HPDE6-E6E7 (cell line): ENCODE measurements around the gene DRC1.

Experiments used
- DNase-seq: peaks from one replicate; pipeline ENCODE4 v3.0.0; 2011; ENCODE audit warnings: missing footprints; ENCODE audit errors: extremely low spot score

Gene DRC1

DNA sequence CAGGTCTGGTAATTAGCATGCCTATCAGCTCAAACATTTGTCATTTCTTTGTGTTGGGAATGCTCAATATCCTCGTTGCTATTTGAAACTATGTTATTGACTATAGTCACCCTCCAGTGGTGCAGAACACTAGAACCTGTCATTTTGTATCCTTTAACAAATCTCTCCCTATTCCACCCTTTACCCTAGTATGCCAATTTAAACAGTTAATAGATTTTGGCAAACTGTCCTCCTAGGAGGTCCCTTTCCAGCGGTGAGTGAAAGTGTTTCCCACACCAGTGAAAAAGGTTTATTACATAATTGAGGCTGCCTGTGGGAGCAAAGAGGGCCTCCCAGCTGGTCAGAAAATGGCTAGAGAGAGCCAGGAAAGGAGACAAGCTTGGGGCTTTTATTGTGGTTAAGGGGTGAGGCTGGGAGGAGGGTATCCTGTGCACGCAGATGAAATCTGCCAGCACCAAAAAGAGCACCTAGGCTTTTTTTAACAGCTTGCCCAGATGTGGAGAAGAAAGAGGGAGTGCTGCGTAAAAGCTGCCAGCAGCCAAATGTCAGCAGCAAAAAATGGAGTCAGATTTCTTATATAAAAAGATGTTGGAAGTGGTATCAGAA lies 1.8 kb upstream of the DRC1 start:
- no peak for DNase-seq

DNA sequence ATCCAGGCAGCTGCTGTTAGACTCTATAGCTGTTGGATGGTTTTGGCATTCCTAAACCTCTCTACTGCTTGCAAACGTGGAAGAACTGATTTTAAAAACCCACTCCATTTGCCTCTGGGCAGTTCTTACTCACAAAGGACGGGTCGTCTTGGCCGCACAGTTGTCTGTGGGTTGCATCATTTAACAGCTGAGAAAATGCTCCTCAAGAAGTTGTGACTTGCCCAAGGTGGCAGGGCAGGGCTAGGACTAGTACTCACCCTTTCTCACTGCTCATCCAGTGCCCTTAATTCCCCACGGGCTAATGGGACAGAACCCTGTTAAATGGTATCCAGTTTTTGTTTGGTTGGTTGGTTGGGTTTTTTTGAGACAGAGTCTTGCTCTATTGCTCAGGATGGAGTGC lies 997 bp upstream of the DRC1 start:
- DNase-seq = peak; percentile 21

DNA sequence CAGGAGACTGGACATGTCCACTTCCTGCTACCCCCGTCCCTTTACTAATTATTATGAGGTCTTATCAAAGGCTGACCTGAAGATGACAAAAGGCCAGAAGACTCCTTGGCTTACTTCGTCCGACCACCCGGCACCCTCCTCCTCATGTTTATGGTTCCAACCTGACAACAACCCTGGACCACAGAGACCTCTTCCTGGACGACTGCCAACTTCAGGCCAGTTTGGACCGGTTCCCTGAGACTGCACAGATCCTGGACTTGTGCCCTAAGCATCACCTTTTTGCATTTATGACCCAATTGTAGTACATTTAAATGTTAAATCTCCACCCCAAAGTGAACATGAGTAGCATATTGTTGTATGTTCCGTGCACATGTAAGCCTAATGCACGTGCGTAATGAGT lies 5.8 kb downstream of the DRC1 start:
- DNase-seq = no peak

DNA sequence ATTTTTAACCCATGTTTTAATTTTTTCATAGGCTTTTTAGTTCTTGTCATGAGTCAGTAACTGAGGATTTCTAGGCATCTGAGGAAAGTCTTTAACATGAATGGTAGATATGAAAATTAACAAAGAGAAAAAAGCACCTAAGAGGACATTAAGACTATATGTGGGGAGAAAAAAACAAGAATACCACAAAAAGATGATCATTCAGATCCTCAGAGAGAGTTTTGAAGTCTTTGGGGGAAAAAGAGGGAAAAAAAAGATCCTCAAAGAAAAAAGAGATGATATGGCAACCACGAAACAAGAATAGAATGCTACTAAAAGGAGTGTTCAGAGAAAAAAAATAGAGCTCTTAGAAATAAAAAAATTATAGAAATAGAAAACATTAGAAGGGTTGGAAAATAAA lies 8.1 kb downstream of the DRC1 start:
- DNase-seq = no peak

GRCh38 chr2:26410764-26411243 lies 9.1 kb downstream of the DRC1 start:
- no peak for DNase-seq

GRCh38 chr2:26411419-26411818 lies 9.7 kb downstream of the DRC1 start:
- no peak for DNase-seq

- DNase-seq = no peak
These were observed 10.5 kb downstream of the DRC1 start for GRCh38 chr2:26412091-26412673.

- DNase-seq = no peak
These were observed 12.6 kb downstream of the DRC1 start for GRCh38 chr2:26414311-26414710.

DNA sequence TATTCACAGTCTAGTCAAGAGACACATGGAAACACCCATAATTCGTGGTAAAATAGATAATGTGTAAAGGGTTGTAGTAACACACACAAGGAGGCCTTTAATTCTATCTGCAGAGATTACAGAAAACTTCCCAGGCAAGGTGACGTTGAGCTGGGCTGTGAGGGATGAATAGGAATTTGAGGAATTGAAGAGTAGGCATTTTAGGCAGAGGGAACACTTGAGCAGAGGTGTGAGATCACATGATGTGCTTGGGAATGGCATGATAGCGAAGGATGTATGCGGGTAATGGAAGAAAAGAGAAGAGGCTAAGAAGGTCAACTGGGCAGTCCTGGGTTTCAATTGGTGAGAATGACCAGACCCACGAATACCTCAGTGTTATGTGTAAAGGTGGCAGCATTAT lies 20.2 kb downstream of the DRC1 start:
- DNase-seq = no peak

DNA sequence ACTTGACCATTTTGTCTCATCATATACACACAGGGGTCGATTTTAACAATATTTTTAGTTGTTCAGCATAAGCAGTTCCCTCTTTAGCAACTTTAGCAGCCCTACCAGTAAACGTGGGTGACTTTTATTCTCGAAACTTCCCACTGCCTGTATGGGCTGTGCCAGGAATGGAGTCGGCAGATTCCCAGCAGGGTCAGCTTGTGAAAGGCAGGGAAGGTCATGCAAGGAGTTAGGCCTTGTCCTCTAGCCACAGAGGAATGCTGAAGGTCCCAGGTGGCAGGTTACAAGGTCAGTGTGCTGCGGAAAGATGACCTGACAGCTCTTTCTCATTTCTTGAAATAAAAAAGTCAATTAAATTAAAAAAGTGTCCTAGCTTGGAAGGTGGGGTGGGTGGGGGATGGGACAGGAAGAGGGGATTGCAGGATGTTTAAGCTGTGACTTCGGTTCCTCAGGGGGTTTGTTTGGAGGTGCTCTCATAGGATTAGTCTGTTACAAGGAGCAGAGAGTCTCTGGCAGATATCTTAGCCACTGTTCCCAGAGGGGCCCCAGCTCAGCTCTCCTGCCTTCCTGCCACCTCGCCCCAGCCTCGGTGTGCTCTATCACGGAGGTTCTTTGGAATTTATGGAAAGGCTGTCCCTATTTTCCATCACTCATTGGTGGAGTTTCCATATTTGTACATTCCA lies 21.4 kb downstream of the DRC1 start:
- DNase-seq = no peak

GRCh38 chr2:26423750-26424149 lies 22.0 kb downstream of the DRC1 start:
- DNase-seq = no peak

DNA sequence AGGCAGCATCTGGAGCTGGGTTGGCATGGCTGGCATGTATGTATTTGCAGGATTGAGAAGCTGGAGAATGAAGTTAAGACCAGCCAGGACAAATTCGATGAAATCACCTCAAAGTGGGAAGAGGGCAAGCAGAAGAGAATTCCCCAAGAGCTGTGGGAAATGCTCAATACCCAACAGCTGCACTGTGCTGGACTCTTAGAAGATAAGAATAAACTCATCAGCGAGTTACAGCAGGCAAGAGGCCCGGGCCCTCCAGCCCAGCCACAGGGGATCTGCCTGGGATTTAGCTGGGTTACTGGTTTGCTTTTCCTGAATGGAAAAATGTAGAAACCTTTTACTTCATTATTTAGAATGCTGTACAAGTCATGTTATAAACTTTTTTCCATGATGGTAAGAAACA lies 22.5 kb downstream of the DRC1 start:
- no peak for DNase-seq

GRCh38 chr2:26428846-26429245 lies 27.1 kb downstream of the DRC1 start:
- DNase-seq = no peak

GRCh38 chr2:26429779-26430578 lies 28.3 kb downstream of the DRC1 start:
- no peak for DNase-seq

GRCh38 chr2:26430826-26431225 lies 29.1 kb downstream of the DRC1 start:
- no peak for DNase-seq

DNA sequence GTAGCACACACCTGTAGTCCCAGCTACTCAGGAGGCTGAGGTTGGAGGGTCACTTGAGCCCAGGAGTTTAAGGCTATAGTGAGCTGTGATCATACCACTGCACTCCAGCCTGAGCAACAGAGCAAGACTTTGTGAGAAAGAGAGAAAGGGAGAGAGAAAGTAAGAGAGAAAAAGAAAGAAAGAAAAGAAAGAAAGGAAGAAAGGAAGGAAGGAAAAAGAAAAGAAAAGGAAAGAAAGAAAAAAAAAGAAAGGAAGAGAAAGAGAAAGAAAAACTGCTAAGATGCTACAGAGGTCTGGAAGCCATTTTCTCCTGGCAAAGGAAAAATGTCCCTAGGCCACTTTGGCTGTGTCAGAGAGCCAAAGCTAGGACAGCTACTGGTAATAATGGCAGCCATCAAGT lies 30.6 kb downstream of the DRC1 start:
- DNase-seq = no peak

GRCh38 chr2:26432859-26433258 lies 31.1 kb downstream of the DRC1 start:
- no peak for DNase-seq

- no peak for DNase-seq
These were observed 33.4 kb downstream of the DRC1 start for GRCh38 chr2:26435106-26435505.

- no peak for DNase-seq
These were observed 36.8 kb downstream of the DRC1 start for GRCh38 chr2:26438526-26438925.

GRCh38 chr2:26438926-26439325 lies 37.2 kb downstream of the DRC1 start:
- no peak for DNase-seq

DNA sequence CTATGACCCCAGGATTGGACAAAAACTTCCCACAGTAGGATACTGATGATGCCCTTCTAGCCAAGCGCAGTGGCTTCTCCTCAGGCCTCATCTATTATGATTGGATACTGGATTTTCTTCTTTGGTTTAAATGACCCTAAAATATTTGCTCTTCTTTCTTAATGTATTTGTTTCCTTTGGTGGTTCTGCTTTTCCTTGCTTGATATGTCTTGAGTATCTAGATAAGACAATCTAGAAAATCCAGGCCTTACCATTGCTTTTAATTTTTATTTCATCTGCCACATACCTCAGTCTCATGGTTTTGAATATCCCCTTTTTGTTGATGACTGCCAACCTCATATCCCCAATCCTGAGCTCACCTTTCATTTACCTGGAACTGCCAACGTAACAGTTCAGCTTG lies 40.6 kb downstream of the DRC1 start:
- no peak for DNase-seq

DNA sequence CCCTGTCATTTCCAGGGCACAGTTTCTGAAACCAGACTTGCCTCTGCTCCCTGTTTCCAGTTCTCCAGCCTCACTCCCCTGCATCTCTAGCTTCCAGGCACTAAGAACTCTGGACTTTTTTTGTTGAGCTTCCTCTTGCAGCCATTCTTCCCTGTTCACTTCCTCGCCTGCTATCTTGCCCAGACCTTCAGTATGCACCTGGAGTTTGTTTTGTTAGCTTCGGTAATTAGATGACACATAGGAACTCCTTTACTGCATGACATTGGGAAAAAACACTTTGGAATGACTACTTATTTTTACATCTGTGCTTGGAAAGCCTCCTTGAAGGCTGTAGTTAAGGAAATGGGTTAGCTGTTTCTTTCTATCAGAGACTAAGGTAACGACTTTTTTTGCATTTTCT lies 41.0 kb downstream of the DRC1 start:
- no peak for DNase-seq

DNA sequence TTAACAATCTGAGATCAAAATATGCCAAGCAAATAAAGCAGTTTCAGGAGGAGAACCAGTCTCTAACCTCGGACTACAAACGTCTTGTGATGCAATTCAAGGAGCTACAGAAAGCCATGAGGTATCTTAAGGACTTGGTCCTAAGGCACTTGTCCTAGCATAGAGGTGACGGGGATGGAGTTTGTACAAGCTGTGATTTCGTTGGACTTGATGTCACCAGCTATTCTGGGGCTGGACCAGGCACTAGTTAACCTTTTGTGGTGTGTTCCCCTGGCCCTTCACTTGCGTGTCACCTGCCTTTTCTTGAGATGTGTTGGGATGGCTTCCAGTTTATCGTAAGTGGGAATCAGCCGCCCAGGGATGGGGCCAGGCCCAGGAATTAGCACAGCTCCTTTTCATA lies 42.5 kb downstream of the DRC1 start:
- DNase-seq = no peak
